WTC11 (cell line): ENCODE results near the gene ITPK1. TPM values are rescaled to one million over a fixed set of nuclear protein-coding genes. Genes with fewer than 3 reads are reported as not detected.

Source experiments
- ATAC-seq: fragments of 200-7000 bp; cut with Tn5 transposase; 2 replicates; pipeline ENCODE4 v1.10.0; 2021; ENCODE audit warnings: mild to moderate bottlenecking, moderate library complexity
- CTCF ChIA-PET: fragments of 300-600 bp; sonication (Branson Sonifier 250); formaldehyde crosslinking; loops from one replicate; lab custom pipeline; 2021; ENCODE audit warnings: antibody characterized with exemption; lab: Charles Lee
- POLR2A ChIA-PET: fragments of 350-600 bp; sonication (Branson Sonifier 250); formaldehyde crosslinking; loops from one replicate; lab custom pipeline; 2021; ENCODE audit warnings: antibody characterized with exemption; lab: Charles Lee
- DNase-seq: peaks from one replicate; pipeline ENCODE4 v3.0.0; 2021; ENCODE audit warnings: low spot score
- H3K27ac Mint-ChIP-seq: 2 replicates; pipeline ENCODE4 v1.8.0; 2021; ENCODE audit warnings: mixed read lengths
- H3K27me3 Mint-ChIP-seq: 2 replicates; pipeline ENCODE4 v1.8.0; 2021; ENCODE audit warnings: low read depth, mild to moderate bottlenecking, moderate library complexity, mixed read lengths
- H3K36me3 Mint-ChIP-seq: 2 replicates; pipeline ENCODE4 v1.8.0; 2021; ENCODE audit warnings: mixed read lengths
- H3K4me1 Mint-ChIP-seq: 2 replicates; pipeline ENCODE4 v1.8.0; 2022; ENCODE audit warnings: mixed read lengths
- H3K4me3 Mint-ChIP-seq: 2 replicates; pipeline ENCODE4 v1.8.0; 2021; ENCODE audit warnings: mild to moderate bottlenecking, moderate library complexity, mixed read lengths
- H3K9me3 Mint-ChIP-seq: 2 replicates; pipeline ENCODE4 v1.8.0; 2021; ENCODE audit warnings: mixed read lengths
- ATF2 ChIP-seq: sonication (generic); formaldehyde crosslinking; IDR thresholded peaks from 2 replicates; pipeline ENCODE4 v1.8.1; 2022; ENCODE audit warnings: low read depth, missing genetic modification reagents, borderline replicate concordance
- ATF3 ChIP-seq: sonication (generic); formaldehyde crosslinking; conservative IDR thresholded peaks from 2 replicates; pipeline ENCODE4 v1.8.1; 2022; ENCODE audit warnings: mild to moderate bottlenecking, missing genetic modification reagents
- CBFB ChIP-seq: sonication (generic); formaldehyde crosslinking; IDR thresholded peaks from 2 replicates; pipeline ENCODE4 v1.8.1; 2022; ENCODE audit warnings: mild to moderate bottlenecking, low read depth, missing genetic modification reagents
- CDX4 ChIP-seq: fragments of 250-450 bp; sonication (Bioruptor Pico); IDR thresholded peaks from 2 replicates; pipeline ENCODE4 v1.9.0; 2021; ENCODE audit warnings: moderate library complexity, mild to moderate bottlenecking, inconsistent platforms, borderline replicate concordance
- E2F1 ChIP-seq: sonication (generic); formaldehyde crosslinking; IDR thresholded peaks from 2 replicates; pipeline ENCODE4 v1.8.0; 2022; ENCODE audit warnings: mild to moderate bottlenecking, missing genetic modification reagents
- ETV6 ChIP-seq: sonication (generic); formaldehyde crosslinking; IDR thresholded peaks from 2 replicates; pipeline ENCODE4 v1.8.1; 2022; ENCODE audit warnings: mild to moderate bottlenecking, missing genetic modification reagents
- IRF2 ChIP-seq: sonication (generic); formaldehyde crosslinking; IDR thresholded peaks from 2 replicates; pipeline ENCODE4 v1.8.0; 2022; ENCODE audit warnings: low read depth, missing genetic modification reagents, borderline replicate concordance
- JAZF1 ChIP-seq: fragments of 250-450 bp; sonication (Bioruptor Pico); IDR thresholded peaks from 2 replicates; pipeline ENCODE4 v1.9.0; 2021; ENCODE audit warnings: moderate library complexity, mild to moderate bottlenecking, inconsistent platforms
- NR1H2 ChIP-seq: sonication (generic); formaldehyde crosslinking; IDR thresholded peaks from 2 replicates; pipeline ENCODE4 v1.9.0; 2021; ENCODE audit warnings: mild to moderate bottlenecking, moderate library complexity, missing genetic modification reagents
- OVOL2 ChIP-seq: fragments of 250-450 bp; sonication (Bioruptor Pico); IDR thresholded peaks from 2 replicates; pipeline ENCODE4 v1.9.0; 2021; ENCODE audit warnings: mild to moderate bottlenecking, borderline replicate concordance
- RELA ChIP-seq: sonication (generic); formaldehyde crosslinking; IDR thresholded peaks from 2 replicates; pipeline ENCODE4 v1.8.1; 2022; ENCODE audit warnings: missing genetic modification reagents, mild to moderate bottlenecking, borderline replicate concordance
- SMAD3 ChIP-seq: sonication (generic); formaldehyde crosslinking; IDR thresholded peaks from 2 replicates; pipeline ENCODE4 v1.8.0; 2022; ENCODE audit warnings: missing genetic modification reagents, mild to moderate bottlenecking, borderline replicate concordance
- SMAD4 ChIP-seq: sonication (generic); formaldehyde crosslinking; IDR thresholded peaks from 2 replicates; pipeline ENCODE4 v1.8.0; 2022; ENCODE audit warnings: mild to moderate bottlenecking, missing genetic modification reagents
- SP1 ChIP-seq: sonication (generic); formaldehyde crosslinking; conservative IDR thresholded peaks from 2 replicates; pipeline ENCODE4 v1.8.1; 2022; ENCODE audit warnings: missing genetic modification reagents
- TEAD1 ChIP-seq: sonication (generic); formaldehyde crosslinking; IDR thresholded peaks from 2 replicates; pipeline ENCODE4 v1.8.0; 2022; ENCODE audit warnings: mild to moderate bottlenecking, missing genetic modification reagents
- ZNF138 ChIP-seq: sonication (generic); formaldehyde crosslinking; conservative IDR thresholded peaks from 2 replicates; pipeline ENCODE4 v1.8.1; 2022; ENCODE audit warnings: mild to moderate bottlenecking, moderate library complexity, missing genetic modification reagents
- ZNF219 ChIP-seq: sonication (generic); formaldehyde crosslinking; IDR thresholded peaks from 2 replicates; pipeline ENCODE4 v1.8.0; 2023; ENCODE audit warnings: missing genetic modification reagents, mild to moderate bottlenecking, borderline replicate concordance
- ZNF263 ChIP-seq: sonication (generic); formaldehyde crosslinking; IDR thresholded peaks from 2 replicates; pipeline ENCODE4 v1.8.1; 2022; ENCODE audit warnings: low read depth, mild to moderate bottlenecking, moderate library complexity, missing genetic modification reagents
- ZNF317 ChIP-seq: sonication (generic); formaldehyde crosslinking; IDR thresholded peaks from 2 replicates; pipeline ENCODE4 v1.8.1; 2023; ENCODE audit warnings: low read depth, mild to moderate bottlenecking, moderate library complexity, missing genetic modification reagents, borderline replicate concordance
- ZNF512 ChIP-seq: sonication (generic); formaldehyde crosslinking; IDR thresholded peaks from 2 replicates; pipeline ENCODE4 v1.8.1; 2022; ENCODE audit warnings: missing genetic modification reagents, borderline replicate concordance
- total RNA-seq: library from RNA; stranded (reverse); gene quantifications from 3 replicates; pipeline ENCODE4 v1.2.3, GENCODE V29; 2021

Gene ITPK1
- total RNA-seq, 1 experiment from 2014 or later: 144 TPM

- no peak for TF ChIP-seq ETV6 (CRISPR knock-in tag)
- peaks cover 27% of the 10 kb centered on the region for H3K4me1 Mint-ChIP-seq
- H3K9me3 Mint-ChIP-seq: peaks cover 4% of the 10 kb centered on the region
- H3K36me3 Mint-ChIP-seq: peaks cover 22% of the 10 kb centered on the region
- no peak overlapping the region for H3K27ac Mint-ChIP-seq
- ATAC-seq: no peak
- CTCF ChIA-PET: interaction anchor here (0.6 to 1.7 kb wide), 3 partner anchors 14 to 153 kb away, joined by 3 to 5 read pairs (median 3); no protein-coding TSS in a partner anchor
- DNase-seq: no peak
- POLR2A ChIA-PET: no interaction called here
- H3K4me3 Mint-ChIP-seq: no peak overlapping the region
- H3K27me3 Mint-ChIP-seq: no peaks in the 10 kb centered on the region
Observed at GRCh38 chr14:92959761-92960680, 155.7 kb downstream of the ITPK1 start.

GRCh38 chr14:92959189-92959531 is 156.6 kb downstream of the ITPK1 start:
- H3K36me3 Mint-ChIP-seq: peaks cover 22% of the 10 kb centered on the region
- no peak for DNase-seq
- TF ChIP-seq NR1H2: no peak
- TF ChIP-seq ZNF138 (CRISPR knock-in tag): no peak
- TF ChIP-seq ATF2 (CRISPR knock-in tag): no peak
- TF ChIP-seq ZNF263 (CRISPR knock-in tag): no peak
- TF ChIP-seq ZNF512 (CRISPR knock-in tag): no peak
- H3K4me1 Mint-ChIP-seq: peaks cover 26% of the 10 kb centered on the region
- H3K27me3 Mint-ChIP-seq: no peaks in the 10 kb centered on the region
- no peaks in the 10 kb centered on the region for H3K9me3 Mint-ChIP-seq
- ChIA-PET POLR2A (no interaction called here), CTCF (interaction anchor here (0.6 to 1.7 kb wide), 4 partner anchors 14 to 156 kb away, joined by 3 to 5 read pairs (median 3); no protein-coding TSS in a partner anchor)
- H3K4me3 Mint-ChIP-seq: no peak overlapping the region
- ATAC-seq: no peak
- no peak overlapping the region for H3K27ac Mint-ChIP-seq

- POLR2A ChIA-PET: no interaction called here
- CTCF ChIA-PET: interaction anchor here (0.9 to 1.7 kb wide), 2 partner anchors 155 to 156 kb away, joined by 3 to 5 read pairs; no protein-coding TSS in a partner anchor
- TF ChIP-seq ZNF317 (CRISPR knock-in tag) (no peak), RELA (no peak), ZNF219 (CRISPR knock-in tag) (no peak), JAZF1 (no peak), CDX4 (CRISPR knock-in tag) (no peak), E2F1 (CRISPR knock-in tag) (no peak), SMAD3 (no peak), TEAD1 (CRISPR knock-in tag) (no peak), NR1H2 (no peak), ATF2 (CRISPR knock-in tag) (no peak), ZNF138 (CRISPR knock-in tag) (no peak), IRF2 (CRISPR knock-in tag) (no peak), SP1 (CRISPR knock-in tag) (no peak), CBFB (CRISPR knock-in tag) (no peak), OVOL2 (no peak), SMAD4 (CRISPR knock-in tag) (no peak), ATF3 (CRISPR knock-in tag) (no peak)
Observed at GRCh38 chr14:92958373-92959188, 157.1 kb downstream of the ITPK1 start.

More at GRCh38 chr14:92958373-92959188, 157.1 kb downstream of the ITPK1 start:
- Mint-ChIP-seq H3K36me3 (peaks cover 22% of the 10 kb centered on the region), H3K27me3 (no peaks in the 10 kb centered on the region), H3K4me1 (peaks cover 20% of the 10 kb centered on the region), H3K4me3 (no peak overlapping the region), H3K9me3 (no peaks in the 10 kb centered on the region), H3K27ac (no peak overlapping the region)
- no peak for ATAC-seq
- no peak for DNase-seq
